SK-N-SH treated with all-trans-retinoic acid at 6 μM for 48 hours (cell line): Measurements from ENCODE around the gene KRTAP20-4.

Source experiments
- ATAC-seq: fragments of 200-7000 bp; cut with Tn5 transposase; 3 replicates; pipeline ENCODE4 v1.9.1; 2020; ENCODE audit warnings: mild to moderate bottlenecking, moderate library complexity
- ARNTL ChIP-seq: fragments of 450-650 bp; formaldehyde crosslinking; IDR thresholded peaks from 2 replicates; pipeline ENCODE4 v1.5.0; 2020; ENCODE audit warnings: low read depth, mild to moderate bottlenecking, moderate library complexity, borderline replicate concordance
- BACH2 ChIP-seq: fragments of 250-450 bp; sonication (Bioruptor Pico); IDR thresholded peaks from 2 replicates; pipeline ENCODE4 v1.9.0; 2021; ENCODE audit warnings: mild to moderate bottlenecking, borderline replicate concordance
- CREB5 ChIP-seq: fragments of 250-450 bp; sonication (Bioruptor Pico); IDR thresholded peaks from 2 replicates; pipeline ENCODE4 v1.5.1; 2020; ENCODE audit warnings: low read depth, mild to moderate bottlenecking, moderate library complexity
- CSDC2 ChIP-seq: fragments of 250-450 bp; sonication (Bioruptor Pico); IDR thresholded peaks from 2 replicates; pipeline ENCODE4 v1.5.0; 2020; ENCODE audit warnings: mild to moderate bottlenecking, moderate library complexity
- CSRNP3 ChIP-seq: fragments of 250-450 bp; sonication (Bioruptor Pico); IDR thresholded peaks from 2 replicates; pipeline ENCODE4 v1.5.1; 2021; ENCODE audit warnings: mild to moderate bottlenecking, moderate library complexity
- GLIS3 ChIP-seq: fragments of 250-450 bp; sonication (Bioruptor Pico); IDR thresholded peaks from 2 replicates; pipeline ENCODE4 v1.5.0; 2020; ENCODE audit warnings: mild to moderate bottlenecking, moderate library complexity
- ISL1 ChIP-seq: fragments of 250-450 bp; sonication (Bioruptor Pico); IDR thresholded peaks from 2 replicates; pipeline ENCODE4 v2.1.2; 2022; ENCODE audit warnings: mild to moderate bottlenecking, moderate library complexity
- OSR1 ChIP-seq: fragments of 250-450 bp; sonication (Bioruptor Pico); IDR thresholded peaks from 2 replicates; pipeline ENCODE4 v1.8.0; 2022; ENCODE audit warnings: moderate library complexity, mild to moderate bottlenecking, inconsistent platforms
- POU6F1 ChIP-seq: fragments of 250-450 bp; sonication (Bioruptor Pico); IDR thresholded peaks from 2 replicates; pipeline ENCODE4 v1.8.0; 2021; ENCODE audit warnings: low read depth, mild to moderate bottlenecking, moderate library complexity, borderline replicate concordance
- PPARA ChIP-seq: fragments of 250-450 bp; sonication (Bioruptor Pico); IDR thresholded peaks from 2 replicates; pipeline ENCODE4 v1.5.0; 2020; ENCODE audit warnings: mild to moderate bottlenecking, borderline replicate concordance
- SNAI2 ChIP-seq: fragments of 250-450 bp; sonication (Bioruptor Pico); IDR thresholded peaks from 2 replicates; pipeline ENCODE4 v1.5.0; 2020; ENCODE audit warnings: mild to moderate bottlenecking, moderate library complexity
- TCF4 ChIP-seq: fragments of 250-450 bp; sonication (Bioruptor Pico); IDR thresholded peaks from 2 replicates; pipeline ENCODE4 v1.8.0; 2021; ENCODE audit warnings: mild to moderate bottlenecking, moderate library complexity, borderline replicate concordance
- TOX ChIP-seq: fragments of 250-450 bp; sonication (Bioruptor Pico); IDR thresholded peaks from 2 replicates; pipeline ENCODE4 v1.8.0; 2021; ENCODE audit warnings: mild to moderate bottlenecking, moderate library complexity, borderline replicate concordance
- TSHZ2 ChIP-seq: fragments of 250-450 bp; sonication (Bioruptor Pico); IDR thresholded peaks from 2 replicates; pipeline ENCODE4 v1.5.0; 2020; ENCODE audit warnings: mild to moderate bottlenecking, moderate library complexity
- ZC3H10 ChIP-seq: fragments of 250-450 bp; sonication (Bioruptor Pico); IDR thresholded peaks from 2 replicates; pipeline ENCODE4 v1.5.1; 2021; ENCODE audit warnings: mild to moderate bottlenecking, moderate library complexity
- ZFP3 ChIP-seq: fragments of 250-450 bp; sonication (Bioruptor Pico); IDR thresholded peaks from 2 replicates; pipeline ENCODE4 v1.5.0; 2020; ENCODE audit warnings: mild to moderate bottlenecking, moderate library complexity
- ZFP30 ChIP-seq: fragments of 450-650 bp; formaldehyde crosslinking; IDR thresholded peaks from 2 replicates; pipeline ENCODE4 v1.5.0; 2022; ENCODE audit warnings: mild to moderate bottlenecking, moderate library complexity
- ZNF565 ChIP-seq: fragments of 450-650 bp; formaldehyde crosslinking; conservative IDR thresholded peaks from 2 replicates; pipeline ENCODE4 v1.5.0; 2020; ENCODE audit warnings: low read depth, mild to moderate bottlenecking, moderate library complexity
- ZNF70 ChIP-seq: fragments of 450-650 bp; formaldehyde crosslinking; IDR thresholded peaks from 2 replicates; pipeline ENCODE4 v1.5.0; 2020; ENCODE audit warnings: mild to moderate bottlenecking, moderate library complexity
- ZNF8 ChIP-seq: fragments of 450-650 bp; formaldehyde crosslinking; IDR thresholded peaks from 2 replicates; pipeline ENCODE4 v1.5.0; 2020; ENCODE audit warnings: mild to moderate bottlenecking, moderate library complexity
- TF ChIP-seq, protein P1 (sequence below): fragments of 250-450 bp; sonication (Bioruptor Pico); IDR thresholded peaks from 2 replicates; pipeline ENCODE4 v1.8.0; 2020; ENCODE audit warnings: mild to moderate bottlenecking, moderate library complexity, borderline replicate concordance

The KRTAP20-4 gene

GRCh38 chr21:30620522-30620921 lies at the start of gene KRTAP20-4:
KRTAP20-4 (plus strand) TSS chr21:30620627.
- ATAC-seq, result no peak
- TF ChIP-seq CREB5 (CRISPR knock-in tag) (no peak), ZNF565 (CRISPR knock-in tag) (no peak), ARNTL (CRISPR knock-in tag) (no peak), TCF4 (CRISPR knock-in tag) (no peak), ZC3H10 (CRISPR knock-in tag) (no peak), ZNF70 (CRISPR knock-in tag) (no peak), GLIS3 (no peak), TOX (CRISPR knock-in tag) (no peak), ZFP30 (CRISPR knock-in tag) (no peak), ZNF8 (CRISPR knock-in tag) (no peak), CSDC2 (CRISPR knock-in tag) (no peak), CSRNP3 (CRISPR knock-in tag) (no peak), ISL1 (CRISPR knock-in tag) (no peak)
- TF ChIP-seq, protein P1, sequence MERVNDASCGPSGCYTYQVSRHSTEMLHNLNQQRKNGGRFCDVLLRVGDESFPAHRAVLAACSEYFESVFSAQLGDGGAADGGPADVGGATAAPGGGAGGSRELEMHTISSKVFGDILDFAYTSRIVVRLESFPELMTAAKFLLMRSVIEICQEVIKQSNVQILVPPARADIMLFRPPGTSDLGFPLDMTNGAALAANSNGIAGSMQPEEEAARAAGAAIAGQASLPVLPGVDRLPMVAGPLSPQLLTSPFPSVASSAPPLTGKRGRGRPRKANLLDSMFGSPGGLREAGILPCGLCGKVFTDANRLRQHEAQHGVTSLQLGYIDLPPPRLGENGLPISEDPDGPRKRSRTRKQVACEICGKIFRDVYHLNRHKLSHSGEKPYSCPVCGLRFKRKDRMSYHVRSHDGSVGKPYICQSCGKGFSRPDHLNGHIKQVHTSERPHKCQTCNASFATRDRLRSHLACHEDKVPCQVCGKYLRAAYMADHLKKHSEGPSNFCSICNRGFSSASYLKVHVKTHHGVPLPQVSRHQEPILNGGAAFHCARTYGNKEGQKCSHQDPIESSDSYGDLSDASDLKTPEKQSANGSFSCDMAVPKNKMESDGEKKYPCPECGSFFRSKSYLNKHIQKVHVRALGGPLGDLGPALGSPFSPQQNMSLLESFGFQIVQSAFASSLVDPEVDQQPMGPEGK (CRISPR knock-in tag), result no peak

GRCh38 chr21:30577766-30578165 lies 42.7 kb upstream of the KRTAP20-4 start:
- TF ChIP-seq POU6F1 (CRISPR knock-in tag) (no peak), CSDC2 (CRISPR knock-in tag) (no peak), SNAI2 (no peak), ZNF565 (CRISPR knock-in tag) (no peak), BACH2 (CRISPR knock-in tag) (no peak), OSR1 (CRISPR knock-in tag) (no peak)
- TF ChIP-seq, protein P1 (CRISPR knock-in tag), result no peak
- no peak for ATAC-seq

DNA sequence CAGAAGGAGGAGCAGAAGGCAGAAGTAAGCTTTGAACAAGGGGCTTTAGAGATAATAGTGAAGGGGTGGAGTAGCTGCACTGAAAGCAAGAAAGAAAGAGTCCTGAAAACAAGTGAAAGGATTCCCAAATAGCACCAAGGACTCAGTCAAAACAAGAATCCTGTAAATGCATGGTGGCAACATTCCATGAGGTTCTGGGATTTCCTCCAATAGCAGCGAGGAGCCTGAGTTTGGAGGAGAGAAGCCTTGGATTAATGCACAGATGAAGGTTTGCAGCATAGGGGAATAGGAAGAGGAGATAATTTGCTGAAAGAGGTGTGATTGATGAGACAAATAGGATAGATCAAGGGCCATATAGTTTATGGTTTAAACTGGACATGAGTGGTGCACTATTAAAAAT lies 41.1 kb upstream of the KRTAP20-4 start:
- no peak for ATAC-seq
- no peak for TF ChIP-seq SNAI2
- no peak for TF ChIP-seq CREB5 (CRISPR knock-in tag)
- TF ChIP-seq PPARA (CRISPR knock-in tag), result no peak
- no peak for TF ChIP-seq ISL1 (CRISPR knock-in tag)
- no peak for TF ChIP-seq POU6F1 (CRISPR knock-in tag)
- TF ChIP-seq ZFP3 (CRISPR knock-in tag), result no peak
- no peak for TF ChIP-seq TSHZ2 (CRISPR knock-in tag)
